Measurements from ENCODE around the gene OCIAD1. TPM values are rescaled to one million over a fixed set of nuclear protein-coding genes. Genes with fewer than 3 reads are reported as not detected.
"Not testable (repeated sequence)": the region's sequence is repeated elsewhere in the genome, so short reads cannot be mapped to it uniquely, and the experiment has no call there.

Gene OCIAD1
- polyA plus RNA-seq, 3 donors = 112 to 145 (median 139) TPM

DNA sequence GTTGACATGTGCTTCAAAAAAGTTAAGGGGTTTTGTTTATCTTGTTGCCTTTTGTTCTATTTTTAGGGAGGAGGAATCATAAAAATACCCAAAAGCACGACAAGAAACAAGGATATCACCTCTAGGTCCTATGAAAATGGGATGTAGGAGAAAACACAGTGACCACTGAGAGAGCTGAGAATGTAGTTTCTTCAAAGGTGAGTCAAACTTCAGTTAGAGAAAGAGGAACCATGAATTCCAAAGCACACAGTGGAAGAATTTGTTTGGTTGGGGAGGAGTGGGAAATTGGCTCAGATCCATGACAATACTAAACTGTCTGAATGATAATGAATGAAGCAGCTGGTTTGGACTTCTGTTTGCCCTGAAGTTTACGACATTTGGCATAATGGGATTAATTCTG lies 31.7 kb upstream of the OCIAD1 start:
- H3K36me3 Mint-ChIP-seq = no peaks in the 10 kb centered on the region
- no peak overlapping the region for H3K4me2 ChIP-seq (replicated peaks; ENCODE audit: extremely low read depth, low read length, poor library complexity, severe bottlenecking)
- no peak overlapping the region for H3K27ac ChIP-seq (ENCODE audit: low read depth in 1 of 2, low read length in 2 of 2)
- DNase-seq = no peak
- intact Hi-C loops (cut with micrococcal nuclease) = no loop called here
- H3K79me2 ChIP-seq (ENCODE audit: insufficient read depth, low read length) = no peaks in the 10 kb centered on the region
- H3K4me3 Mint-ChIP-seq = no peak overlapping the region
- no peak overlapping the region for H3K9ac ChIP-seq (ENCODE audit: insufficient read depth, low read length, poor library complexity, severe bottlenecking)
- H3K27me3 Mint-ChIP-seq (ENCODE audit: low read depth in 3 of 3) = peaks cover 0 to 2% (median 1%) of the 10 kb centered on the region in 3 donors
- TF ChIP-seq, protein P1, sequence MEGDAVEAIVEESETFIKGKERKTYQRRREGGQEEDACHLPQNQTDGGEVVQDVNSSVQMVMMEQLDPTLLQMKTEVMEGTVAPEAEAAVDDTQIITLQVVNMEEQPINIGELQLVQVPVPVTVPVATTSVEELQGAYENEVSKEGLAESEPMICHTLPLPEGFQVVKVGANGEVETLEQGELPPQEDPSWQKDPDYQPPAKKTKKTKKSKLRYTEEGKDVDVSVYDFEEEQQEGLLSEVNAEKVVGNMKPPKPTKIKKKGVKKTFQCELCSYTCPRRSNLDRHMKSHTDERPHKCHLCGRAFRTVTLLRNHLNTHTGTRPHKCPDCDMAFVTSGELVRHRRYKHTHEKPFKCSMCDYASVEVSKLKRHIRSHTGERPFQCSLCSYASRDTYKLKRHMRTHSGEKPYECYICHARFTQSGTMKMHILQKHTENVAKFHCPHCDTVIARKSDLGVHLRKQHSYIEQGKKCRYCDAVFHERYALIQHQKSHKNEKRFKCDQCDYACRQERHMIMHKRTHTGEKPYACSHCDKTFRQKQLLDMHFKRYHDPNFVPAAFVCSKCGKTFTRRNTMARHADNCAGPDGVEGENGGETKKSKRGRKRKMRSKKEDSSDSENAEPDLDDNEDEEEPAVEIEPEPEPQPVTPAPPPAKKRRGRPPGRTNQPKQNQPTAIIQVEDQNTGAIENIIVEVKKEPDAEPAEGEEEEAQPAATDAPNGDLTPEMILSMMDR (IDR thresholded peaks at IDR 0.05) = no peak
- no peak overlapping the region for H3K4me3 ChIP-seq (replicated peaks in 1 of 3; ENCODE audit: low read depth in 2 of 3, low read length in 3 of 3)
- no peaks in the 10 kb centered on the region for H3K36me3 ChIP-seq (replicated peaks in 1 of 2; ENCODE audit: control insufficient read depth in 1 of 2, insufficient read depth in 2 of 2, low read length in 2 of 2)
- 83% methylated on average over 1 of the region's 2 CpGs for WGBS (ENCODE audit: insufficient coverage)
- H4K20me1 ChIP-seq (ENCODE audit: insufficient read depth, low read length) = no peaks in the 10 kb centered on the region
- H3K27ac Mint-ChIP-seq = no peak overlapping the region
- no peaks in the 10 kb centered on the region for H3K9me3 ChIP-seq (replicated peaks in 1 of 2; ENCODE audit: control insufficient read depth in 1 of 2, insufficient read depth in 1 of 2, low read length in 2 of 2)
- no peak overlapping the region for H2AFZ ChIP-seq (ENCODE audit: insufficient read depth, low read depth, low read length, poor library complexity, severe bottlenecking)
- H3K4me1 ChIP-seq (ENCODE audit: control insufficient read depth in 1 of 2, insufficient read depth in 2 of 2, low read length in 2 of 2) = no peaks in the 10 kb centered on the region
- H3K4me1 Mint-ChIP-seq = peaks cover 9% of the 10 kb centered on the region
- H3K27me3 ChIP-seq (ENCODE audit: control insufficient read depth in 2 of 2, insufficient read depth in 2 of 2, low read length in 2 of 2) = no peaks in the 10 kb centered on the region
- H3K9me3 Mint-ChIP-seq = peaks cover 0 to 2% (median 0%) of the 10 kb centered on the region in 7 donors

- H3K27me3 Mint-ChIP-seq (ENCODE audit: low read depth in 3 of 3); intact Hi-C loops (cut with micrococcal nuclease); H3K4me3 Mint-ChIP-seq; H3K36me3 ChIP-seq (replicated peaks in 1 of 2; ENCODE audit: control insufficient read depth in 1 of 2, insufficient read depth in 2 of 2, low read length in 2 of 2); H3K27ac ChIP-seq (ENCODE audit: low read depth in 1 of 2, low read length in 2 of 2); H2AFZ ChIP-seq (ENCODE audit: insufficient read depth, low read depth, low read length, poor library complexity, severe bottlenecking); H3K27ac Mint-ChIP-seq; H3K79me2 ChIP-seq (ENCODE audit: insufficient read depth, low read length); H4K20me1 ChIP-seq (ENCODE audit: insufficient read depth, low read length); H3K9me3 Mint-ChIP-seq; H3K4me3 ChIP-seq (replicated peaks in 1 of 3; ENCODE audit: low read depth in 2 of 3, low read length in 3 of 3); H3K4me2 ChIP-seq (replicated peaks; ENCODE audit: extremely low read depth, low read length, poor library complexity, severe bottlenecking); H3K9me3 ChIP-seq (replicated peaks in 1 of 2; ENCODE audit: control insufficient read depth in 1 of 2, insufficient read depth in 1 of 2, low read length in 2 of 2); H3K36me3 Mint-ChIP-seq; DNase-seq; H3K27me3 ChIP-seq (ENCODE audit: control insufficient read depth in 2 of 2, insufficient read depth in 2 of 2, low read length in 2 of 2); H3K4me1 ChIP-seq (ENCODE audit: control insufficient read depth in 1 of 2, insufficient read depth in 2 of 2, low read length in 2 of 2); H3K9ac ChIP-seq (ENCODE audit: insufficient read depth, low read length, poor library complexity, severe bottlenecking): not testable (repeated sequence)
- WGBS (ENCODE audit: insufficient coverage) = no CpG with 5 or more reads among the region's 2 CpGs
- H3K4me1 Mint-ChIP-seq = peaks cover 12% of the 10 kb centered on the region
Measured at GRCh38 chr4:48800155-48800554, 30.7 kb upstream of the OCIAD1 start.
